ENCODE results near the gene ALAS2. TPM values are rescaled to one million over a fixed set of nuclear protein-coding genes. Genes with fewer than 3 reads are reported as not detected.

The ALAS2 gene
- total RNA-seq, 2 experiments from 2014 or later: not detected

- Mint-ChIP-seq H3K4me3 (no peak overlapping the region), H3K36me3 (ENCODE audit: low read depth) (no peaks in the 10 kb centered on the region), H3K27ac (no peak overlapping the region), H3K27me3 (ENCODE audit: low read depth) (no peaks in the 10 kb centered on the region), H3K9me3 (no peaks in the 10 kb centered on the region), H3K4me1 (ENCODE audit: low read depth) (peaks cover 5% of the 10 kb centered on the region)
- CTCF ChIA-PET: no interaction called here
- intact Hi-C loops (cut with micrococcal nuclease): no loop called here
- no peak for DNase-seq
These were observed 2.2 kb downstream of the ALAS2 start for GRCh38 chrX:55028611-55029010.

- Mint-ChIP-seq H3K4me1 (ENCODE audit: low read depth) (peaks cover 5% of the 10 kb centered on the region), H3K36me3 (ENCODE audit: low read depth) (no peaks in the 10 kb centered on the region), H3K27me3 (ENCODE audit: low read depth) (no peaks in the 10 kb centered on the region), H3K9me3 (no peaks in the 10 kb centered on the region), H3K27ac (no peak overlapping the region), H3K4me3 (no peak overlapping the region)
- intact Hi-C loops (cut with micrococcal nuclease): no loop called here
- CTCF ChIA-PET: no interaction called here
- DNase-seq: no peak
These were observed 2.7 kb downstream of the ALAS2 start for GRCh38 chrX:55028040-55028439.

GRCh38 chrX:55026840-55027239 lies 3.9 kb downstream of the ALAS2 start:
- Mint-ChIP-seq H3K36me3 (ENCODE audit: low read depth) (no peaks in the 10 kb centered on the region), H3K4me1 (ENCODE audit: low read depth) (peaks cover 5% of the 10 kb centered on the region), H3K4me3 (no peak overlapping the region), H3K27ac (no peak overlapping the region), H3K27me3 (ENCODE audit: low read depth) (no peaks in the 10 kb centered on the region), H3K9me3 (no peaks in the 10 kb centered on the region)
- intact Hi-C loops (cut with micrococcal nuclease): no loop called here
- no peak for DNase-seq
- CTCF ChIA-PET: no interaction called here

GRCh38 chrX:55026143-55026542 lies 4.6 kb downstream of the ALAS2 start:
- no peak for DNase-seq
- H3K27ac Mint-ChIP-seq: no peak overlapping the region
- no peak overlapping the region for H3K4me3 Mint-ChIP-seq
- CTCF ChIA-PET: no interaction called here
- intact Hi-C loops (cut with micrococcal nuclease): no loop called here
- H3K9me3 Mint-ChIP-seq: no peaks in the 10 kb centered on the region
- no peaks in the 10 kb centered on the region for H3K27me3 Mint-ChIP-seq (ENCODE audit: low read depth)
- H3K4me1 Mint-ChIP-seq (ENCODE audit: low read depth): peaks cover 5% of the 10 kb centered on the region
- H3K36me3 Mint-ChIP-seq (ENCODE audit: low read depth): no peaks in the 10 kb centered on the region

- CTCF ChIA-PET: no interaction called here
- intact Hi-C loops (cut with micrococcal nuclease): no loop called here
- Mint-ChIP-seq H3K27me3 (ENCODE audit: low read depth) (no peaks in the 10 kb centered on the region), H3K9me3 (no peaks in the 10 kb centered on the region), H3K4me3 (no peak overlapping the region), H3K27ac (no peak overlapping the region), H3K36me3 (ENCODE audit: low read depth) (no peaks in the 10 kb centered on the region), H3K4me1 (ENCODE audit: low read depth) (peaks cover 2% of the 10 kb centered on the region)
- DNase-seq: no peak
These were observed 15.9 kb downstream of the ALAS2 start for GRCh38 chrX:55014897-55015299.

GRCh38 chrX:55011294-55011693 lies 19.5 kb downstream of the ALAS2 start:
- Mint-ChIP-seq H3K4me1 (ENCODE audit: low read depth) (peaks cover 19% of the 10 kb centered on the region), H3K9me3 (no peaks in the 10 kb centered on the region), H3K27me3 (ENCODE audit: low read depth) (no peaks in the 10 kb centered on the region), H3K4me3 (no peak overlapping the region), H3K27ac (no peak overlapping the region), H3K36me3 (ENCODE audit: low read depth) (peaks cover 12% of the 10 kb centered on the region)
- DNase-seq: no peak
- CTCF ChIA-PET: no interaction called here
- intact Hi-C loops (cut with micrococcal nuclease): no loop called here

GRCh38 chrX:55008571-55009358 lies 22.0 kb downstream of the ALAS2 start:
- Mint-ChIP-seq H3K27ac (no peak overlapping the region), H3K4me3 (no peak overlapping the region), H3K4me1 (ENCODE audit: low read depth) (peaks cover 24% of the 10 kb centered on the region), H3K27me3 (ENCODE audit: low read depth) (no peaks in the 10 kb centered on the region), H3K36me3 (ENCODE audit: low read depth) (peaks cover 25% of the 10 kb centered on the region), H3K9me3 (no peaks in the 10 kb centered on the region)
- peak; percentile 45 for DNase-seq
- intact Hi-C loops (cut with micrococcal nuclease): no loop called here
- CTCF ChIA-PET: interaction anchor here (0.6 to 1.0 kb wide), 2 partner anchors 117 to 170 kb away, joined by 3 to 4 read pairs; no protein-coding TSS in a partner anchor

- DNase-seq: no peak
- intact Hi-C loops (cut with micrococcal nuclease): no loop called here
- Mint-ChIP-seq H3K4me3 (no peak overlapping the region), H3K27ac (no peak overlapping the region), H3K36me3 (ENCODE audit: low read depth) (peaks cover 28% of the 10 kb centered on the region), H3K27me3 (ENCODE audit: low read depth) (no peaks in the 10 kb centered on the region), H3K4me1 (ENCODE audit: low read depth) (peaks cover 27% of the 10 kb centered on the region), H3K9me3 (no peaks in the 10 kb centered on the region)
- CTCF ChIA-PET: interaction anchor here (1.1 kb wide), 1 partner anchor 115 kb away, joined by 3 read pairs; no protein-coding TSS in a partner anchor
These were observed 23.1 kb downstream of the ALAS2 start for GRCh38 chrX:55007656-55008055.

GRCh38 chrX:55006827-55007621 lies 23.8 kb downstream of the ALAS2 start:
- intact Hi-C loops (cut with micrococcal nuclease): no loop called here
- H3K27me3 Mint-ChIP-seq (ENCODE audit: low read depth): no peaks in the 10 kb centered on the region
- no peak for DNase-seq
- H3K4me3 Mint-ChIP-seq: no peak overlapping the region
- CTCF ChIA-PET: interaction anchor here (1.1 kb wide), 1 partner anchor 115 kb away, joined by 3 read pairs; no protein-coding TSS in a partner anchor
- H3K27ac Mint-ChIP-seq: no peak overlapping the region
- H3K9me3 Mint-ChIP-seq: no peaks in the 10 kb centered on the region
- peaks cover 31% of the 10 kb centered on the region for H3K4me1 Mint-ChIP-seq (ENCODE audit: low read depth)
- peaks cover 30% of the 10 kb centered on the region for H3K36me3 Mint-ChIP-seq (ENCODE audit: low read depth)

GRCh38 chrX:55005256-55005655 lies 25.5 kb downstream of the ALAS2 start:
- H3K36me3 Mint-ChIP-seq (ENCODE audit: low read depth): peaks cover 35% of the 10 kb centered on the region
- no peaks in the 10 kb centered on the region for H3K27me3 Mint-ChIP-seq (ENCODE audit: low read depth)
- H3K27ac Mint-ChIP-seq: no peak overlapping the region
- H3K9me3 Mint-ChIP-seq: no peaks in the 10 kb centered on the region
- intact Hi-C loops (cut with micrococcal nuclease): no loop called here
- peaks cover 40% of the 10 kb centered on the region for H3K4me1 Mint-ChIP-seq (ENCODE audit: low read depth)
- H3K4me3 Mint-ChIP-seq: no peak overlapping the region
- DNase-seq: no peak
- CTCF ChIA-PET: no interaction called here

GRCh38 chrX:55004231-55004630 lies 26.5 kb downstream of the ALAS2 start:
- intact Hi-C loops (cut with micrococcal nuclease): loop anchor here (5.0 kb wide), 1 partner anchor 822 kb away; the partner anchor contains the start of gene FAM120C
- Mint-ChIP-seq H3K4me1 (ENCODE audit: low read depth) (peaks cover 37% of the 10 kb centered on the region), H3K27me3 (ENCODE audit: low read depth) (no peaks in the 10 kb centered on the region), H3K27ac (no peak overlapping the region), H3K9me3 (no peaks in the 10 kb centered on the region), H3K4me3 (no peak overlapping the region), H3K36me3 (ENCODE audit: low read depth) (peaks cover 35% of the 10 kb centered on the region)
- CTCF ChIA-PET: no interaction called here
- no peak for DNase-seq

- CTCF ChIA-PET: interaction anchor here (0.7 to 1.7 kb wide), 5 partner anchors 13 to 342 kb away, joined by 3 to 7 read pairs (median 4); no protein-coding TSS in a partner anchor
- peaks cover 20% of the 10 kb centered on the region for H3K4me1 Mint-ChIP-seq (ENCODE audit: low read depth)
- peak within 1 kb of the TSS; percentile 90 for H3K27ac Mint-ChIP-seq
- intact Hi-C loops (cut with micrococcal nuclease): loop anchor here (1.0 to 5.0 kb wide), 6 partner anchors 57 to 818 kb away; partner anchors contain the start of gene FAM120C
- peak within 1 kb of the TSS; percentile 80 for H3K4me3 Mint-ChIP-seq
- H3K36me3 Mint-ChIP-seq (ENCODE audit: low read depth): peaks cover 16% of the 10 kb centered on the region
- peak; percentile 89 for DNase-seq
- H3K9me3 Mint-ChIP-seq: no peaks in the 10 kb centered on the region
- no peaks in the 10 kb centered on the region for H3K27me3 Mint-ChIP-seq (ENCODE audit: low read depth)
These were observed 30.8 kb downstream of the ALAS2 start, which contains the start of gene APEX2 for GRCh38 chrX:54999717-55000598. Gene APEX2 (plus strand): TSS chrX:55000363. CDS start chrX:55000423, 60 bp downstream.

Data from activated naive CD4-positive, alpha-beta T cell treated with anti-CD3 and anti-CD28 coated beads for 36 hours (primary cell).